Heart left ventricle (tissue), 16 donors: ENCODE data around the gene MSL1. TPM values are rescaled to one million over a fixed set of nuclear protein-coding genes. Genes with fewer than 3 reads are reported as not detected.

Experiments used
- ATAC-seq, 4 donors: fragments of 200-7000 bp; cut with Tn5 transposase; one replicate each; pipeline ENCODE4 v1.9.1; 2020 to 2022; ENCODE audit warnings: moderate library complexity in 4 of 4, mild to moderate bottlenecking in 3 of 4, moderate number of reproducible peaks in 1 of 4
- DNase-seq, 5 donors: peaks; one replicate each; pipeline ENCODE4 v3.0.0-alpha.2; 2020
- H3K27ac ChIP-seq, 12 donors: fragments of 200-600 bp; sonication (generic) in 4 of 12; one replicate each; pipeline versions ENCODE4 v1.5.0 to v1.8.0; 2016 to 2022; ENCODE audit warnings: mild to moderate bottlenecking in 2 of 12
- H3K27me3 ChIP-seq, 9 donors: fragments of 200-600 bp; sonication (generic) in 2 of 9; one replicate each; pipeline versions ENCODE4 v1.5.1 to v1.8.0; 2016 to 2022; ENCODE audit warnings: mild to moderate bottlenecking in 3 of 9
- H3K36me3 ChIP-seq, 9 donors: fragments of 200-600 bp; sonication (generic) in 2 of 9; one replicate each; pipeline versions ENCODE4 v1.5.0 to v1.8.0; 2018 to 2022; ENCODE audit warnings: mild to moderate bottlenecking in 2 of 9
- H3K4me1 ChIP-seq, 12 donors: fragments of 200-600 bp; sonication (generic) in 4 of 12; one replicate each; pipeline versions ENCODE4 v1.5.0 to v1.8.0; 2016 to 2022; ENCODE audit warnings: mild to moderate bottlenecking in 3 of 12
- H3K4me3 ChIP-seq, 12 donors: fragments of 200-600 bp; sonication (generic) in 4 of 12; one replicate each; pipeline versions ENCODE4 v1.5.0 to v1.8.0; 2017 to 2022; ENCODE audit warnings: mild to moderate bottlenecking in 9 of 12, moderate library complexity in 4 of 12
- H3K9me3 ChIP-seq, 12 donors: fragments of 200-600 bp; sonication (generic) in 4 of 12; one replicate each; pipeline versions ENCODE4 v1.5.0 to v1.8.0; 2016 to 2022; ENCODE audit warnings: mild to moderate bottlenecking in 1 of 12
- POLR2A ChIP-seq, 2 donors: fragments of 450-650 bp; IDR thresholded peaks; one replicate each; pipeline ENCODE4 v1.6.1; 2017; ENCODE audit warnings: antibody characterized with exemption in 2 of 2, mild to moderate bottlenecking in 2 of 2, moderate library complexity in 2 of 2
- WGBS, 4 donors: extraction: QIAGEN DNeasy Blood & Tissue Kit in 2 of 4; methylation state at CpG; one replicate each; pipeline versions ENCODE4 v1.1.5 to v1.1.7; 2013 to 2018; 5-methylcytosine and 5-hydroxymethylcytosine counted together
- intact Hi-C, 10 donors: fragments of 100-400 bp; cut with DNase I; formaldehyde crosslinking; loops; one replicate each; pipeline versions ENCODE4 v1.11.1 to v1.14.2; 2022
- polyA plus RNA-seq, 2 donors: library from polyadenylated mRNA; stranded (reverse); fragments of 200-250 nt; gene quantifications; one replicate each; pipeline ENCODE4 v1.2.3, GENCODE V29; 2013
- total RNA-seq, 9 donors: library from RNA; depleted of rRNA in 2 of 9; stranded (reverse); fragments of >200 nt in 2 of 9; fragmentation: NEBNext Ultra II Directional in 3 of 9; extraction: Animal tissue kit (Norgen Biotek cat#: 25700) in 3 of 9; gene quantifications; one replicate each; pipeline versions ENCODE4 v1.1.0 to v1.2.4, GENCODE V29; 2016 to 2023
- TF ChIP-seq, protein P1 (sequence below), 12 donors: fragments of 200-600 bp; sonication (generic) in 4 of 12; IDR thresholded peaks; one replicate each; pipeline versions ENCODE4 v1.5.0 to v1.8.0; 2018 to 2022; ENCODE audit warnings: antibody characterized with exemption in 12 of 12, mild to moderate bottlenecking in 5 of 12
- donor health status: ischemic (EF 13 %, LVEDD 7.1; RV severe dilation, severe dysfunction).
- donor health status: healthy with polysubstance abuse.
- donor health status: DM: no; HTN: yes; CAD: no.
- donor health status: DM: no; HTN: no; CAD: no.
- donor health status: ischemic (EF 25% LVEDD 6.9; RV normal size, moderate dysfunction).
- donor health status: ischemic (EF 25% LVEDD 5.7; RV mildly dilated, moderate dysfunction).
- donor health status: healthy.
- donor health status: DM: yes; HTN: yes; CAD: no.
- donor health status: ischemic (EF 35%, LVEDD 5.7; RV mildly dilated, moderate dysfunction).
- donor health status: nonischemic (EF 11% LVEDD 7.7; RV severe dilation, severe dysfunction).
- donor health status: DM: yes; HTN: yes; CAD: no.
- donor health status: PGD.
- donor health status: ischemic (EF 29% LVEDD 5.4; RV normal size, mild dysfunction).
- donor health status: nonischemic (EF 23%, LVEDD 6.1; RV moderate dilation, normal function).

MSL1 gene
- total and polyA plus RNA-seq, 11 donors: 32.0 to 54.7 (median 45.1) TPM

DNA sequence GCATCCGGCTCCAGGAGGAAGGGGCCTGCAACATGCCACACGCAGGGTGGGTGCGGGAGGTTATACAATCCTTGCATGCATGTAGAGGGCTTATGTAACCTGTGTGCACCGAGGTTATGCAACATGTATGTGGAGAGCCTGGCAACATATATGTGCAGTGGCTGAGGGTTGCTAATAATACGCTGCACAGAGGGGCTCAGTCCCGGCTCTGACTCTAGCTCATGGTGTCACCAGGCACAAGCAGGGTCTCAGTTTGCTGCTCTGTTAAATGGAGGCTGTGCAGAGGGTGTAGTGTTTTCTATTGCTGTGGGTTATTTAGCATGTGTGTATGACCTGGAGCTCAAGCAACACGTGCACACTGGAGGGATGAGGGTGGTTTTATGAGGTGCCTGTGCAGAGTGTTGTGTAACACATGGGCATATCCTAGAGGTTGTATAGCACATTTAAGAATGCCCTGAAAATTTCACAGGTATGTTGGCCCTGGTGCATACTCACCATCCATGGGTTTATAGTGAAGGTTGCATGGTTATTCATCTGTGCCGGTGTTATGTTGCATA is 45.8 kb upstream of the MSL1 start:
- intact Hi-C loops: loop anchor here in 4 of 10 donors (1.0 to 5.0 kb wide), 4 partner anchors 13 to 39 kb away; partner anchors contain the start of gene THRA (in 1 of the 4)
- TF ChIP-seq, protein P1, sequence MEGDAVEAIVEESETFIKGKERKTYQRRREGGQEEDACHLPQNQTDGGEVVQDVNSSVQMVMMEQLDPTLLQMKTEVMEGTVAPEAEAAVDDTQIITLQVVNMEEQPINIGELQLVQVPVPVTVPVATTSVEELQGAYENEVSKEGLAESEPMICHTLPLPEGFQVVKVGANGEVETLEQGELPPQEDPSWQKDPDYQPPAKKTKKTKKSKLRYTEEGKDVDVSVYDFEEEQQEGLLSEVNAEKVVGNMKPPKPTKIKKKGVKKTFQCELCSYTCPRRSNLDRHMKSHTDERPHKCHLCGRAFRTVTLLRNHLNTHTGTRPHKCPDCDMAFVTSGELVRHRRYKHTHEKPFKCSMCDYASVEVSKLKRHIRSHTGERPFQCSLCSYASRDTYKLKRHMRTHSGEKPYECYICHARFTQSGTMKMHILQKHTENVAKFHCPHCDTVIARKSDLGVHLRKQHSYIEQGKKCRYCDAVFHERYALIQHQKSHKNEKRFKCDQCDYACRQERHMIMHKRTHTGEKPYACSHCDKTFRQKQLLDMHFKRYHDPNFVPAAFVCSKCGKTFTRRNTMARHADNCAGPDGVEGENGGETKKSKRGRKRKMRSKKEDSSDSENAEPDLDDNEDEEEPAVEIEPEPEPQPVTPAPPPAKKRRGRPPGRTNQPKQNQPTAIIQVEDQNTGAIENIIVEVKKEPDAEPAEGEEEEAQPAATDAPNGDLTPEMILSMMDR (IDR thresholded peaks at IDR 0.05): no peak
- TF ChIP-seq POLR2A (IDR thresholded peaks at IDR 0.05): no peak
- Histone ChIP-seq H3K4me3 (peak overlapping the region in 7 of 12 donors; percentile 2 to 23 (median 17)), H3K36me3 (peaks cover 0 to 59% (median 34%) of the 10 kb centered on the region in 9 donors), H3K27ac (peak overlapping the region; percentile 62 to 100 (median 95)), H3K4me1 (peaks cover 27 to 71% (median 61%) of the 10 kb centered on the region in 12 donors), H3K27me3 (no peaks in the 10 kb centered on the region), H3K9me3 (no peaks in the 10 kb centered on the region)
- WGBS, 4 donors: 28 to 39% (median 36%) methylated on average over 5 to 8 of the region's 8 CpGs
- DNase-seq: no peak
- no peak for ATAC-seq

DNA sequence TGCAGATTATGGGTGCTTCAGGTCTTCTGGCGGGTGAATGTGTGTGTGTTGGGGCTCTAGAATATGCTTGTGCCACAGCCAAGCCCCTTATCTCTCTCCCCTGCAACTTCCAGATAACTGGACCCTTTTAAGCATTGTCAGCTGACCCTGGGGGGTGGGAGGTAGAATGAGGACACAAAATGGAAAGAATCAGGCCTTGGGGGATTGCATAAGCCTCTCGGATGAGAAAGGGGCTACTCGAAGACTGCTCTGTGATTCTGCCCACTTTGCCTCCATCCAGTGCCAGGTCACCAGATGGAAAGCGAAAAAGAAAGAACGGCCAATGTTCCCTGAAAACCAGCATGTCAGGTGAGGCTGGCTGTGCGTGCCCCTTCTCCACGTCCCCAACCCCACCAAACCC is 45.2 kb upstream of the MSL1 start:
- TF ChIP-seq POLR2A (IDR thresholded peaks at IDR 0.05): no peak
- TF ChIP-seq, protein P1 (IDR thresholded peaks at IDR 0.05): no peak
- DNase-seq (peak in 1 of 5 donors; percentile 24), ATAC-seq (no peak)
- H3K27me3 ChIP-seq: no peaks in the 10 kb centered on the region
- WGBS, 4 donors: 49 to 63% (median 58%) methylated on average over 7 of the region's 7 CpGs
- H3K9me3 ChIP-seq: no peaks in the 10 kb centered on the region
- intact Hi-C loops: loop anchor here in 3 of 10 donors (2.0 to 5.0 kb wide), 3 partner anchors 14 to 39 kb away; partner anchors contain the start of gene THRA (in 1 of the 3)
- H3K4me3 ChIP-seq: no peak overlapping the region
- peaks cover 21 to 65% (median 56%) of the 10 kb centered on the region in 12 donors for H3K4me1 ChIP-seq
- H3K36me3 ChIP-seq: peaks cover 0 to 63% (median 36%) of the 10 kb centered on the region in 9 donors
- H3K27ac ChIP-seq: peak overlapping the region in 10 of 12 donors; percentile 62 to 100 (median 95)

GRCh38 chr17:40079545-40079944 is 42.2 kb upstream of the MSL1 start:
- H3K36me3 ChIP-seq: peaks cover 3 to 84% (median 45%) of the 10 kb centered on the region in 9 donors
- TF ChIP-seq, protein P1 (IDR thresholded peaks at IDR 0.05): no peak
- TF ChIP-seq POLR2A (IDR thresholded peaks at IDR 0.05): no peak
- H3K4me3 ChIP-seq: no peak overlapping the region
- intact Hi-C loops: loop anchor here in 3 of 10 donors (5.0 kb wide), 2 partner anchors 37 to 42 kb away; no protein-coding TSS in a partner anchor
- peaks cover 10 to 36% (median 27%) of the 10 kb centered on the region in 12 donors for H3K4me1 ChIP-seq
- no peak overlapping the region for H3K27ac ChIP-seq
- ATAC-seq (no peak), DNase-seq (no peak)
- H3K9me3 ChIP-seq: no peaks in the 10 kb centered on the region
- 92 to 96% (median 95%) methylated on average over 3 of the region's 3 CpGs for WGBS, 4 donors
- no peaks in the 10 kb centered on the region for H3K27me3 ChIP-seq

- DNase-seq (no peak), ATAC-seq (no peak)
- no peaks in the 10 kb centered on the region for H3K9me3 ChIP-seq
- no peak overlapping the region for H3K4me3 ChIP-seq
- WGBS, 4 donors: 92 to 95% (median 94%) methylated on average over 14 of the region's 14 CpGs
- intact Hi-C loops: loop anchor here in 2 of 10 donors (10.0 kb wide), 1 partner anchor 50 kb away; no protein-coding TSS in a partner anchor
- no peak for TF ChIP-seq POLR2A (IDR thresholded peaks at IDR 0.05)
- TF ChIP-seq, protein P1 (IDR thresholded peaks at IDR 0.05): no peak
- peaks cover 0 to 13% (median 6%) of the 10 kb centered on the region in 12 donors for H3K4me1 ChIP-seq
- H3K27ac ChIP-seq: peak overlapping the region in 1 of 12 donors; percentile 17
- peaks cover 3 to 98% (median 71%) of the 10 kb centered on the region in 9 donors for H3K36me3 ChIP-seq
- H3K27me3 ChIP-seq: no peaks in the 10 kb centered on the region
Observed at GRCh38 chr17:40084477-40084876, 37.3 kb upstream of the MSL1 start.
